NCI-H2196 treated with DMSO at 0.1 percent for 48 hours (cell line): ENCODE measurements around the gene DAPK3.
A peak's percentile ranks its signal among the peaks of the same experiment; 100 is the strongest.
"Not testable (repeated sequence)": the region's sequence is repeated elsewhere in the genome, so short reads cannot be mapped to it uniquely, and the experiment has no call there.

Experiments
- DNase-seq: peaks from one replicate; lab custom pipeline; 2025; ENCODE audit not compliant: unreplicated experiment; lab: John Stamatoyannopoulos, UW

DAPK3 gene

DNA sequence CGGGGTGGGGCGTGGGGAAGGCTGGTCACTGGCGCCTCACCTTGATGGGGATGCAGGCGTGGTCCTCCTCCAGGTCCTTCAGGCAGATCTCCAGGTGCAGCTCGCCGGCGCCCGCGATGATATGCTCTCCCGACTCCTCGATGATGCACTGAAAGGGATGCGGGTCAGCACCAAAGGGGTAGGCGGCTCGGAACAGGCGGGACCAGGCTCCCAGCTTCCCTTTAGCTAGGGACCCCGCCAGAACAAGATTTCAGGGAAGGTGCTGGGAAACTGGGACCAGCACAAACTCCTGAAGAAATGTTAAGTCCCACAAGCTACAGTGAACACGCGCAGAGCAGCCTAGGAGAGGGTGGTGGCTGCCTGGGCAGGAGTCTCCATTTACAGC lies 8.4 kb upstream of the DAPK3 start:
- DNase-seq: no peak

DNA sequence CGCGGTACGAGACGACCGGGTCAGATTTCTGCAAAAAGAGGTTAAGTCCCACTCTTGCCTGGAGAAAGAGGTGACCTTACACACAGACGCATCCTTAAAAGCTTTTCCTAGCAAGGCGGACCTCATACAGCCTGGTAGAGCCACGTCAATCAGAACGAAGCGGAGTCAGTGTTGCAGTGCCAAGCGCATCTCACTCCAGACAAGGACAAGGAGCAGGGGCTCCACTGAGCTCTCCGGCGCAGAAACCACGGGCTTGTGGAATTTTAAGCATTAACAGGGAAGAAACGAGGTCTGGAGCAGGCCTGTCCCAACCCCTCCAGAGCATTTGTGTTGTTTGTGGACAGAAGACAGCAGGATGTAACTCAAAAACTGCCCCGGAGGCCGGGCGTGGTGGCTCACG lies 7.2 kb upstream of the DAPK3 start:
- no peak for DNase-seq

DNA sequence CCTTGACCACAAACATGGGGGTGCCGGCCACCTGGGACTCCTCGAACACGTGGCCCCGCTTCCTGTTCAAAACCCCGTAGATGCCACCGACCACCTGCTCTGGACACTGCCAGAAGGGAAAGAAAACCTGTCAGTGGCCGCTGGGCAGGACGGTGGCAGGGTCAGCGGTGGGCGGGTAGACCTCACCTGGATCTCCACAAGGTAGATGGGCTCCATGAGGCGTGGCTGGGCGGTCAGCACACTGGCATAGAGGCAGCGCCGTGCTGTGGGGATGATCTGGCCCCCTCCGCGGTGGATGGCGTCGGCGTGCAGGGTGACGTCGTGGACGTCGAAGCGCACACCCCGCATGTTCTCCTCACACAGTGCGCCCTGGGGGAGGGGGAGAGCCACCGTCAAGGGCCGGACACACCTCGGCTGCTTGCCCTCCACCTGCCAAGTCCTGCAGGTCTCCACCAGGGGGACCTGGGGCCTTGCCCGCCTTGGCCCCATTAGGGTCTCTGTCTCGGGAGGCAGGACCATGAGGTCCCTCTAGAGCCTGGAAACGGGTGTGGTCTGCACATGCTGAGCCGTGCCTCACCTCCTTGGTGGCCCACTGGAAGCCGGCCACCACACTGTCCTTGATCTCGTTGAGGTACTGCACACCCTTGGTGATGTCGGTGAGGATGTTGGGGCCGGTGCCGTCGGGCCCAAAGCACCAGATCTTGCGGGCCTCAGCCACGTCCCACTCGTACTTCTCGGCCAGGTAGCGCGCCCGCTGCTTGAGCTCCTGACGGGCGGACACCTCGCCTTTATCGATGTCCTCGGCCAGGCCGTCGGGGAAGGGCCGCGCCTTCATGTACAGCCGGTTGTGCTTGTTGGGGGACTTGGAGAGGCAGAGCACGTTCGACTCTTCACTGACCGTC lies 6.6 kb upstream of the DAPK3 start:
- DNase-seq: no peak

DNA sequence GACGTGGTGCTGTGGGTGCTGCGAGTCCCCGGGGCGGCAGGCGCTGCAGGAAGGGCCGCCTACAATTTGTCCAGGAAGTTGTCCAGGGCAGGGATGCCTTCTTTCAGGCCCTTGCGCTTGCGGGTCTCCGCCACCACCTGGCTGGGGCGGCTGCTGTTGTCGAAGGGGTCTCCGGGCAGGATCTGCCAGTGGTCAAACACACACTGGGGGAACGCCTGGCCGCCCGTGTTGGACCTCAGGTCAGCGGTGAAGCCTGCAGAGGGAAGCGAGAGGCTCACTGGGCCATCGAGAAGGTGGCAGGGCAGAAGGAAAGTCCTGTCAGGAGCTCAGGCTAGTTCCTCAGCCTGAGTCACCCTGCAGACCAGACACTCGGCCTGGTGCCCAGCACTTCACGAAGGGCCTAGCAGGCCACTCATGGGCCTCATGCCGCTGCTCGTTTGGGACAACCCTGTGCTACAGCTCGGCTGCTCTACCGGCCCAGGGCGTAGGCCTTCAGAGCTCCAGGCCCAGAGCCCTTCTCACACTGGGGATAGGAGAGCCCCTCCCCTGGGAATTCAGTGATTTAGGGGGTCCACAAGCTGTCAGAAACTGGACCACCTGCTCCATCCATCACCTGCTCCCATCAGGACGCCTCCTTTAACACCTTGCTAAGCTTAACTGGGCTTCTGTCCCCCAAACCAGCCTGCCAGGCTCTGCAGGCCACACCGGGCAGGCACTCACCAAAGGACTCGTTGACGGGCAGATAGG lies 5.8 kb upstream of the DAPK3 start:
- DNase-seq: no peak

DNA sequence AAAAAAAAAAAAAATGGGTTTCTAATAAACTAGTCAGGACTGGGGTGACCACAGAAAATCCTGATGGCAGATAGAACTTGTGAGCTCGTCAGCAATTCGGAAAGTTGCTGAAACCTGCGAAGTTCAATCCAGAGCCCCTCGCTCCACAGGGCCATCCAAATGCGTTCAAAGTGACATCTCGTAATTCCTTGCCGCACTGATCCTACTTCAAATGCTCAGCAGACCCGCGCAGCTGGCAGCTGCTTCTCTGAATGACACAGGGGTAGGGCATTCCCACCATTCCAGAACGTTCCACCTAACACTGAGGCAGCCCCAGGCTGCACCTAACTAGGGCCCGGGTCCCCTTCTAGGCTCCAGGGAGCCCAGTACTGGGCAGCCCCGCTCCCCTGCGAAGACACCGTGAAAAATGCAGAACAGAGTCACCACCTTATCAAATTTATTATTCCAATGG lies 4.8 kb upstream of the DAPK3 start:
- DNase-seq: no peak

DNA sequence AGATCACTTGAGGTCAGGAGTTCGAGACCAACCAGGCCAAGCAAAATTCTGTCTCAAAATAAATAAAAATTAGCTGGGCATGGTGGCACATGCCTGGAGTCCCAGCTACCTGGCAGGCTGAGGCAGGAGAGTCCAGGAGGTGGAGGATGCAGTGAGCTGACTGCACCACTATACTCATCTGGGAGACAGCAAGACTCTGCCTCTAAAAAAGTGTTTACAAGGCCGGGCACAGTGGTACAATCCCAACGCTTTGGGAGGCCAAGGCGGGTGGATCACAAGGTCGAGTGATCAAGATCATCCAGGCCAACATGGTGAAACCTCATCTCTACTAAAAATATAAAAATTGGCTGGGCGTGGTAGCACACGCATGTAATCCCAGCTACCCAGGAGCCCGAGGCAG lies 4.2 kb upstream of the DAPK3 start:
- no peak for DNase-seq

DNA sequence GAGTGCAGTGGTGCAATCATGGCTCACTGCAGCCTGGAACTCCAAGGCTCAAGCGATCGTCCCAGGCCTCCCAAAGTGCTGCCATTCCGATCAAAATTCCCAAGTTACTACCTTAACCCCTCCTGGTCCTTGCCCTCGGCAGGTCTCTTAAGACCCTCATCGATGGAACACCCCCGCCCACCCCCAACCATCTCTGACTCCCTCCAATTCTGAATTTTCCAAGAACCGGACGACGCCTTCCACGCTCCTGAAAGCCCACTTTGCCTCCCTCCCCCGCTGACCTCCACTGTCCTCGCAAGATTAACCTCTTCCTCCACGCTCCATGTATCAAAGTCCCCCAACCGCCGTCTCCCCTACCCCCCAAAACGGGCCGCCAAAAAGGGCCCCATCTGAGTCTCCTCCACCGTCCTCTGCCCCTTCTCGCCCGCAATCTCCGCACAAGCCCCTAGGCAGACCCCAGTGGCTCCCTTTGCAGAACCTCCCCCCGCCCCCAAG lies 539 bp downstream of the DAPK3 start:
- no peak for DNase-seq

DNA sequence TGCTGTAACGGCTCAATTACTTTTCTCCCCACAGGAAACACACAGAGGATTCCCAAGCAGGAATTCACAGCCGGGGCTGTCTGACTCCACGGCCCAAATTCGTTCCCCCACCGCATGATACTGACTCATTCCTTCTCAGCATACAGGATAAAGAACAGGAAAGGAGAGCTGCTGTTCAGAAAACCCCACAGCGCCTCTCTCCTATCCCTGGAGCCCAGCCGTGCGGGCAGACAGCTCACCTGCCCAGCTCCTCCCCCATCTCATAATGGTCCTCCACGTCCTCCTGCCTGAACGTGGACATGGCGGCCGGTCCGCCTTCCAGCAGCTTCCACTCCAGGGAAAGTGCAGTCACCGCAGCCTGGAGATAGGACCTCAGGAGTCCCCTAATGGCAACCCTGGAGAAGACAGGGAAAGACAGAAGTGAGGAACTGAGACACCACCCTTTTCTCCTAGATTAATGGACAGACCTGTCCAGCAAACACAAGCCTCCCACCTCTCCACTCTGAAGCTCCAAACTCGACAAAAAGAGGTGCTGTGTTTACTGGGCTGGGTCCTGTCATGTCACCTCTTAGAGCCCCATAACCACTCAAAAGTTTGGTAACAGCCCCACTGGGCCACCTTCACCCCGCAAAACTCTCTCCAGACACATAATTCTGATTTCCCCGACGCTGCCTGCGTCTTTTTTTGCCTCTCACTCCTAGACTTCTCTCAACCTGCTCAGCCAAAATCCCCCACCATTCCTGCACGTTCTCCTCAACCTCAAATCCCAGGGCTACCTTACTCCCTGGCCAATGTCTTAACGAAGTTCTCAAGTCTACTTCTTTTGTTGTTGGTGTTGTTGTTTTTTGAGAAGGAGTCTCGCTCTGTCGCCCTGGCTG lies 1.2 kb downstream of the DAPK3 start:
- peak; percentile 48 for DNase-seq

DNA sequence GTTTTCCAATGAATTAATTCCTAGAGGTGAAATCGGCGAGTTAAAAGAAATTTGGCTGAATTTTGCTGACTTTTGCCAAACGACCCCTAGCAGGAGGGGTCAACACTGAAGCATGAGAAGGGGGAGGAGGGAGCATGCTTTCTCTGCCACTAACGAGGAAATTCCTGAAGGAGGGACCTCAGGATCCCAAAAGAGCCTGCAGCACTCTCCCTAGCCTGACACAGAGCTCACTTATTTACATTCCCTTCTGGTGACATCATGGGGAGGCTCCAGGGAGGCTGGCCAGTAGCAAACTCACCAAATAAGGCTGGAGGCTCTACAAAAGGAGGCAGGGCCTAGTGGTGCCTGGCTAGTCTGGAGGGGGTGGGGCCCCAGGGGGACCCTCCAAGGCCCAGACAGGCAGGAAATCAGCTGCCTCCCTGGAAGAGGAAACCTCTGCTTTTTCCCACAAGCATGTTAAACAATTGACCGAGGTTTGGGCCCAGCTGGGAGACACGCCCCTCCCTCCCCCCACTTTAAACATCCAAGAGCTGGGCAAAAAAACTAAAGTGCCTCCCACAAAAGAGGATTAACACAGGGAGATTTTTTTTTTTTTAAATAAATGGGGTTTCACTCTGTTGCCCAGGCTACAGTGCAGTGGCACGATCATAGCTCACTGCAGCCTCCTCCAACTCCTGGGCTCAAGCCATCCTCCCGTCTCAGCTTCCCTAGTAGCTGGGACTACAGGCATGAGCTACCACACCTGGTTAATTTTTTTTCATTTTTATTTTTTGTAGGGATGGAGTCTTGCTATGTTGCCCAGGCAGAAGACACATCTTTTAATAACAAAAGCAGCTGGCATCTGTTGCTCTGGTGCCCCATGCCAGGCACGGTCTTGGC lies 2.1 kb downstream of the DAPK3 start:
- DNase-seq: peak; percentile 90

DNA sequence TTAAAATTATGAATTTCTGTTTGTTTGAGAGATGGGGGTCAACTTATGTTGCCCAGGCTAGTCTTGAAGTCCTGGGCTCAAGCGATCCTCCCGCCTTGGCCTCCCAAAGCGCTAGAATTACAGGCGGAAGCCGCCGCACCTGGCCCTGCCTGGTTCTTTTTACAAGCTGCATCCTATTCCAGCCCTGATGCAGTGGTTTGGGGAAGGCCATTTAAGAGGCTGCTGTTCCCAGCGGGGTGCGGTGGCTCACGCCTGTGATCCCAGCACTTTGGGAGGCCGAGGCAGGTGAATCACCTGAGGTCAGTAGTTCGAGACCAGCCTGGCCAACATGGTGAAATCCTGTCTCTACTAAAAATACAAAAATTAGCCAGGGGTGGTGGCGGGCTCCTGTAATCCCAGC lies 2.9 kb downstream of the DAPK3 start:
- DNase-seq: not testable (repeated sequence)

DNA sequence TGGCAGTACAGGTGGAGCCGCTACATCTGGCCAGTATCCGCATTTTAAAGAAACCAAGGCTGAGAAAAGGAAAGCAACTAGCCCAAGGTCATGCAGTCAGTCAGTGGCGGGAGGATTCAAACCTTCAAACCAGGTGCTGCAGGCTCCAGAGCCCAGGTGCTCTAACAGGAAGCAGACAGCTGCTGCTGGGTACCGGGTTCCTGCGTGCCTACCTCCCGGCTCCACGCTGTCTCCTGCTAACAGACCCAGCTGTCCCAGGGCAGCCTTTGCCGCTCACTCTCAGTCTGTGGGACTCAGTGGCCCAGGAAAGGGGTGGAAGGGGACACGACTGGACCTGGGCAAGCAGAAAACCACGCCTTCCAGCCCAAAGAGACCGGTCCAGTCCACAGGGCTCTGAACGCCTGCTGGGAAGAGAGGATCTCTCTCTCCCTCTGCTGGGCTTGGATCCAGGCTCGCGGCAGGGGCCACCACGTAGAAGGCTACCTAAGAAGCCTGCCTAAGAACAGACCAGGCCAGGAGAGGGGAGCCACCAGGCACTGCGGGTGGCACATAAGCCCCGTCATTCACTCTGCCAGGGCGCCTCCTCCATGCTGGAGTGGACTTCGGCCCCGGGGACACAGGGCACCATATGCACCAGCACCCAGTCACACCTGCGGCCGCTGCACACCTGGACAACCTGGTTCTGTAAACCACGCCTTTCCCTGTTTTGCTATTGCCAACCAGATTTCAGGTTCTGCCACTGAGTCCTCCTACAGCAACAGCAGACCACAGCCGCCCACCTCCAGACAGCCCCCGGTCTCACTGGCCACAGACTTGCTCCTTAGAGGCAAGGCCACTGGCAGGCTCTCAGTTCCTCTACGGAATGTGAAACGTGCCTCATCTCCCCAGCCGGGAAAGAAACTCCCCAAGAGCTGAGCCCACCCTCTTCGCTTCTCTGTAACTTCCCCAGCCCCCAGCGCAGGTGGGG lies 4.6 kb downstream of the DAPK3 start:
- peak; percentile 21 for DNase-seq

DNA sequence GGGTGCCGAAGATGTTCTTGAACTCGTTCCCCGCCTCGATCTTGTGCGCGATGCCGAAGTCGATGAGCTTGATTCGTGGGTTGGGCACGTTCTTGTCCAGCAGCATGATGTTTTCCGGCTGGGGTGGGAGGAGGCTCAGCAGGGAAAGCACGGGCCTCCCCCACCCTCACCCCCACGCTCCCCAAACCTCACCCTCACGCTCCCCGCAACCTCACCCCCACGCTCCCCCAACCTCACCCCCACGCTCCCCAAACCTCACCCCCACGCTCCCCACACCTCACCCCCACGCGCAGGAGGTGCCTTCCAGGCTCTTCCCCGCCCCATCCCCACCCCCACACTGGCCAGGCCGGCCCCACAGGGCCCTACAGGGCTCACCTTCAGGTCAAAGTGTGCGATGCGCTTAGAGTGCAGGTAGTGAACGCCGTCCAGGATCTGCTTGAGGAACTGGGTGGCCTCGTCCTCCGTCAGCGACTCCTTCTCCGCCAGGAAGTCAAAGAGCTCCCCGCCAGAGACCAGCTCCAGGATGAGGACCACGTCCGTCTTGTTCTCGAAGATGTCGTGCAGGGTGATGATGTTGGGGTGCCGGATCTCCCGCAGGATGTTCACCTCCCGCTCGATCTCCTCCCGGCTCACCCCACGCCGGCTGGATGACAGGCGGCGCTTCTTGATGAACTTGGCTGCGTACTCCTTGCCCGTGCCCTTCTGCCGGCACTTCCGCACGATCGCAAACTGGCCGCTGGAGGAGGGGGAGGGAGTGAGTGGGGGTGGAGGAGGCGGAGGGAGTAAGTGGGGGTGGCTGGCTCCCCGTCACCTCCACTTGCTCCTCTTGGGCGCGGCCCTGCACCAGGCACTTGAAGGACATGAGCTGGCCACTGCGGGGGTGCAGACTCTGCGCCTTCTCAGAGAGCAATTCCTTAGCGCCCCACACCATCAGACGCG lies 6.4 kb downstream of the DAPK3 start:
- no peak for DNase-seq

DNA sequence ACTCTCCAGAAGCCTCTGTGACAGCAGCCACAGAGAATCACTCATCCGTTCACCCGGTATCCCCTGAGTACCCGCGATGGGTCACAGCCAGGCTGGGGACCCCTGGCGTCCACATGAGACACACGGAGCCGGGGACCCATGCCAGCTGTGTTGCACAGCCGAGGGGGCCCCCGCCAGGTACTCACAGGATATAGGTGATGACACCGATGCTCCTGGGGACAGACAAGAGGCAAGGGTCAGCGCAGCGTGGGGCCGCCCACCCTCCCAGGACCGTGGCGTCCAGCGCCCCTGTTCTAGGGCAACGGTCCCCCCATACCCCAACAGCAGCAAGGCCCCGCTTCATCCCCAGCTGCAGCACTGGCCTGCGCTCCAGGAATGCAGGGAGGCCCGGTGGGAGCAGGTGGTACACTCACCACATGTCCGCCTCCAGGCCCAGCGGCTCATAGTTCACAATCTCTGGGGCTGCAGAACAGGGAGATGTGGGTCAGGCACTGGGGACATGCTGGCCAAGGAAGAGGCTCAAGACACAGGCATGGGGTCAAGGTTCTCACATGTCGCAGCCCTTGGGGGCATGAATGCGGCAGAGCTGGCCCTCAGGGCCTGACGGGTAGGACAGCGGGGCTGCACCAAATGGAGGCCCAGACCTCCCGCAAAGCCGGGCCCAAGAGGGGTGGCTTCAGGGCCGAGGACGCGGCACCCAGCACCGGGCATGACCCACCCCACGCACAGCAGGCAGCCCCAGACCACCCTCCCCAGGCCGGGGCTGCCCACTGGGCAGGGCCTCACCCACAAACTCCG lies 7.2 kb downstream of the DAPK3 start:
- DNase-seq: no peak

DNA sequence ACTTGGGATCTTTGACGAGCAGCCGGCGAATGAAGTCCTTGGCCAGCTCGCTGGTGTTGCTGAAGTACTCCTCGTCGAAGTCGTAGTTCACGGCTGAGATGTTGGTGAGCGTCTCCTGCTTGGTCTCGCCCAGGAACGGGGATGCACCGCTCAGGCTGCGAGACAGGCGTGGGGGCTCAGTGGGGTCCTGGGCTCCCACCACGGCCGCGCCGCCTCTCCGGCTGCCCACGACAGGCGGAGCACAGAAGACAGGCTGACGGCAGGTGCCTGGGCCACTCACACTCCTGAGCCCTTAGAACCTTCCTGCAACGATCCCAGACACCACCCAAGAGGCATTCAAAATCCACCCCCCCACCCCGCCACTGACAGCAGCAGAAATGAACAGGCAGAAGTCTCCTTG lies 9.9 kb downstream of the DAPK3 start:
- no peak for DNase-seq

DNA sequence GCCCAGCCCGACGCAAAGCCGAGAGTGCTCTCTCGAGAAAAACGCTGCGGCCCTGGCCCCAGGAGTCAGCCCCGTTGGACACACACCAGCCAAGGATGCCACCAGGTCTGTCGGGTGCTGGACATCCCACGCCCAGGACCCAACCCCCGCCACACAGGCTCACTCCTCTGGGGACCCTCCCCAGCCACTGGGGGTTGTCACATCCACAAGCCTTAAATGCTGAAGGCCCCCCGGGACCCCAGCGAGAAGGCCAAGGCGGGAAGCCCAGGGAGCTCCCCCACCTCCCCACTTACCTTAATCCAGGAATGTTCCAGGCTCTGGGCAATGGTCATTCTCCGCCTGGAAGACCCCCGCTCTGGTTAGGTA lies 11.2 kb downstream of the DAPK3 start:
- DNase-seq: no peak

DNA sequence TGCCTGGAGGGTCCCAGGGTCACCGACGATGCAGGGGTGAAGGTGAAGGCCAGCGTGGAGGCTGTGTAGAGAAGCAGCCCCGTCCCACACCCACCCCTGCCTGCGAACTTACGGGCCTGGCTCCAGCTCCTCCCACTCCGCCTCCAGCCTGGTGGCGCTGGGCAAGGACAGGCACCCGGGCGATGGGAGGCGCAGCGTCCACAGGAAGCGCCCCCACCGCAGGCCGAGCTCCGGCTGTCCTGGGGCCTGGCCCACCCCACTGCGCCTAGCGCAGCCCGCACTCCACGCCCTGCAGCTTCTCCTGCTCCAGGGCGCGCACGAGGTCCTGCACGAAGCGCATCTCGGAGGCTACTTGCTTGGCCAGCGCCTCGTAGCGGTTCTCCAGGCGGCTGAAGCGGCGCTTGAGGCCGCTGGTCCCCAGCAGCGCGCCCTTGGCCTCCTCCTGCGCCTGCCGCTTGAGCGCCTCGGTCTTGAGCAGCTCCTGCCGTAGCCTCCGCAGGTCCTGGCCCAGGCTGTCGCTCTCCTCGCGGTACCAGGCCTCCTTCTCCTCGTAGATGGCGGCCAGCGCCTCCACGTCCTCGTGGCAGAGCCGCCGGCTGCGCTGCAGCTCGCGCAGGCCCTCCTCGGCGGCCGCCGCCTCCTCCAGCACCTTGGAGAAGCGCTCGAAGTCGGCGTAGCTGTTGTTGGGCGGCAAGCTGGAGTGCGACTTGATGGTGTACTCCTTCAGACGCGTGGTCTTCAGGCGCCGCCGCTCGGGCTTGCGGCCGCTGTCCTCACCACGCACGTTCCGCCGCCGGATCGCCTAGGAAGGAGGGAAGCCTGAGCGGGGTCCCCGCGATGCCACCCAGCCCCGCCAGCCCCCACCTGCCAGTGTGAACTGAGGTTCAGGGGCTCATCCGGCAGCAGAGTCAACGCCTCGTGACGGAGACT lies 11.8 kb downstream of the DAPK3 start:
- no peak for DNase-seq
